Thoracic aorta (tissue), 2 donors: ENCODE results near the gene RASD2. TPM values are rescaled to one million over a fixed set of nuclear protein-coding genes. Genes with fewer than 3 reads are reported as not detected.

Experiments used
- ATAC-seq: fragments of 150-250 bp; one replicate; pipeline ENCODE4 v1.8.0; 2017; ENCODE audit warnings: low read depth; ENCODE audit not compliant: insufficient number of reproducible peaks, low FRiP score
- DNase-seq: peaks from one replicate; pipeline ENCODE4 v3.0.0-alpha.2; 2020; ENCODE audit warnings: low spot score
- H3K27ac ChIP-seq, 2 donors: fragments of 200-600 bp; sonication (generic); 1 replicate in 1 of 2; 2 replicates in 1 of 2; pipeline ENCODE4 v1.5.1; 2016; ENCODE audit warnings: mild to moderate bottlenecking in 2 of 2, moderate library complexity in 2 of 2
- H3K27me3 ChIP-seq: fragments of 200-600 bp; sonication (generic); replicated peaks from 2 replicates; pipeline ENCODE4 v1.6.0; 2016; ENCODE audit warnings: mild to moderate bottlenecking; ENCODE audit not compliant: insufficient read depth
- H3K36me3 ChIP-seq: fragments of 200-600 bp; sonication (generic); one replicate; pipeline ENCODE4 v1.5.1; 2016
- H3K4me1 ChIP-seq, 2 donors: fragments of 200-600 bp; sonication (generic); 1 replicate in 1 of 2; 2 replicates in 1 of 2; pipeline versions ENCODE4 v1.5.1 to v1.6.0; 2016; ENCODE audit warnings: low read depth in 2 of 2, mild to moderate bottlenecking in 1 of 2; ENCODE audit not compliant: control insufficient read depth in 1 of 2
- H3K4me3 ChIP-seq: fragments of 200-600 bp; sonication (generic); 2 replicates; pipeline ENCODE4 v1.5.1; 2016; ENCODE audit warnings: mild to moderate bottlenecking
- H3K9me3 ChIP-seq: fragments of 200-600 bp; sonication (generic); 2 replicates; pipeline ENCODE4 v1.5.1; 2016
- total RNA-seq, 2 donors: library from RNA; depleted of rRNA; stranded (reverse); fragments of >200 nt; gene quantifications; one replicate each; pipeline versions ENCODE4 v1.1.0 to v1.2.3, GENCODE V29; 2016
- TF ChIP-seq, protein P1 (sequence below): fragments of 200-600 bp; sonication (generic); IDR thresholded peaks from one replicate; pipeline ENCODE4 v1.5.1; 2019; ENCODE audit warnings: antibody characterized with exemption

Gene RASD2
- total RNA-seq, 2 donors from 2014 or later: 14.0 to 18.8 TPM

DNA sequence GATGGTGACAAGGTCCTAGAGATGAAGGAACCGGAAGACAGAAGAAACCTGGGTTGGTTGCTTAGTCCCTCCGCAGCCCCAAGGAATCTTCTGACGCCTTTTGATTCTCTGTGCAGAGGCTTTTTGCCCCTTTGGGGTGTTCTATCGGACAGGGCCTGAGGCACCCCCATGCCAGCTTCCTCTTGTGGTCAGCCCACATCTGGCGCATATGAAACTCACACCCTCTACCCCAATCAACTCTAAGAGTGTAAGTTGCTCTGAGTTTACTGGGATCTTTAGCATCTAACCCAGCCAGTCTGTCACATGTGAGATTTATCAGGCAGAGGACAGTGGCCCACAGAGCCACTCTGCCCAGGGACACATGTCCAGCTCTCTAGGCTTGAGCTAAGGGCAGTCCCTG, 17.4 kb downstream of the RASD2 start:
- Histone ChIP-seq H3K4me1 (no peaks in the 10 kb centered on the region), H3K36me3 (peaks cover 3% of the 10 kb centered on the region), H3K27ac (no peak overlapping the region), H3K9me3 (no peaks in the 10 kb centered on the region), H3K4me3 (no peak overlapping the region), H3K27me3 (no peaks in the 10 kb centered on the region)
- TF ChIP-seq, protein P1, sequence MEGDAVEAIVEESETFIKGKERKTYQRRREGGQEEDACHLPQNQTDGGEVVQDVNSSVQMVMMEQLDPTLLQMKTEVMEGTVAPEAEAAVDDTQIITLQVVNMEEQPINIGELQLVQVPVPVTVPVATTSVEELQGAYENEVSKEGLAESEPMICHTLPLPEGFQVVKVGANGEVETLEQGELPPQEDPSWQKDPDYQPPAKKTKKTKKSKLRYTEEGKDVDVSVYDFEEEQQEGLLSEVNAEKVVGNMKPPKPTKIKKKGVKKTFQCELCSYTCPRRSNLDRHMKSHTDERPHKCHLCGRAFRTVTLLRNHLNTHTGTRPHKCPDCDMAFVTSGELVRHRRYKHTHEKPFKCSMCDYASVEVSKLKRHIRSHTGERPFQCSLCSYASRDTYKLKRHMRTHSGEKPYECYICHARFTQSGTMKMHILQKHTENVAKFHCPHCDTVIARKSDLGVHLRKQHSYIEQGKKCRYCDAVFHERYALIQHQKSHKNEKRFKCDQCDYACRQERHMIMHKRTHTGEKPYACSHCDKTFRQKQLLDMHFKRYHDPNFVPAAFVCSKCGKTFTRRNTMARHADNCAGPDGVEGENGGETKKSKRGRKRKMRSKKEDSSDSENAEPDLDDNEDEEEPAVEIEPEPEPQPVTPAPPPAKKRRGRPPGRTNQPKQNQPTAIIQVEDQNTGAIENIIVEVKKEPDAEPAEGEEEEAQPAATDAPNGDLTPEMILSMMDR: no peak
- ATAC-seq (no peak), DNase-seq (no peak)

DNA sequence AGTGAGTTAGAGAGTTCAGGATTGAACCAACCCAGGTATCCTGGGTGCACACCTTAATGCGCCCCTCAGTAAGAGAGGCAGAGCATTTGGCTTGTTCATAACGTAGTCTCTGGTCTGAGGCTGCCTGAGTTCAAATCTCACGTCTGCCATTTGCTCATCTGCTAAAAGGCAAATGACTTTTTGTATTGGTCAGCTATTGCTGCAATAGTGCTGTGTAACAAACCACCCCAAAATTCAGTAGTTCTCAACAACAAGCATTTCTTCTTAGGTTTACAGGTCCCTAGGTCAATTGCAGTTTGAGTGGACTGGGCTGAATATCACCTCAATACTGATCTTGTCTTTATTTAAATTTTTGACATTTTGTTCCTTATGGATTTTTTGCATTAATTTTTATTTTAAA, 18.1 kb downstream of the RASD2 start:
- no peaks in the 10 kb centered on the region for H3K9me3 ChIP-seq
- no peak overlapping the region for H3K4me3 ChIP-seq
- H3K4me1 ChIP-seq: no peaks in the 10 kb centered on the region
- H3K36me3 ChIP-seq: no peaks in the 10 kb centered on the region
- DNase-seq (no peak), ATAC-seq (no peak)
- H3K27me3 ChIP-seq: no peaks in the 10 kb centered on the region
- H3K27ac ChIP-seq: no peak overlapping the region
- TF ChIP-seq, protein P1: no peak

DNA sequence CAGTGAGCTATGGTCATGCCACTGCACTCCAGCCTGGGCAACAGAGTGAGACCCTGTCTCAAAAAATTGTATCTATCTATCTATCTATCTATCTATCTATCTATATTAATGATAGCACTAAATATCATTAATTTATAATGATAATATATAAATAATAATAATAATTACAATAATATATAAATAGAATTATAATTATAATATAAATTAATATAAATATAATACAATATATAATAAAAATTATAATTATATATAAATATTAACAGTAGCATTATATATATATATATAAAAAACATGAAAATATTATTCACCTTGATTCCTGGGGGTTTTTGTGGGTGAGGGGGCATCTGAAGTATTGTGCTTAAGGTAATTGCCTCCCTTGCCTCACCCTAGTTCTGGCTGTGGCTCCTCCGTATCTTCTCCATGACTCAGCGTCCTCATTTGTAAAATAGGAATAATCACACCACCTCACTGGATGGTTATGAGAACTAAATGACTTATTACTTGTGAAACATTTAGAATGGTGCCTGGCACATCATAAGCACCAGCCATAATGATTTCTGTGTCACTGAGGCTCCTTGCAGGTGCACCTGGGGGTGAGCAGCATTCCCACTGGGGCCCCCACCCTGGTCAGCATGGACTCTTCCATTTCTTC, 18.8 kb downstream of the RASD2 start:
- no peaks in the 10 kb centered on the region for H3K9me3 ChIP-seq
- DNase-seq (no peak), ATAC-seq (no peak)
- no peaks in the 10 kb centered on the region for H3K27me3 ChIP-seq
- no peak overlapping the region for H3K4me3 ChIP-seq
- H3K36me3 ChIP-seq: no peaks in the 10 kb centered on the region
- TF ChIP-seq, protein P1: no peak
- no peaks in the 10 kb centered on the region for H3K4me1 ChIP-seq
- H3K27ac ChIP-seq: no peak overlapping the region

DNA sequence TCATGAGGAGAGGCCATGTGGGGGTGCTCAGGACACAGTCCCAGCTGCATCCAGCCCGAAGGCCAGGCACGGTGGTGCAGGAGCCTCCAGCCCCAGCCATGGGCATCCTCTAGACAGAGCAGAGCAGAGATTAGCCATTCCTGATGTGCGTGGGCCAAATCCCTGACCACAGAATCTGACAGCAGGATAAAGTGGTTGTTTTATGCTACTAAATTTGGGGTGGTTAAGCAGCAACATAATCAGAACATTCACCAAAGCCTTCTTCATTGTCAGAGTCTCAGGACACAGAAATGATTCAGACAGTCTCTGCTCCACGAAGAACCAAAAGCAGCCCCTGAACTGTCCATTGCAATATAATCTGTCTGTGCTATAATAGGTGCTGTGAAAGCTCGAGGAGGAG, 19.7 kb downstream of the RASD2 start:
- DNase-seq: no peak
- Histone ChIP-seq H3K27me3 (no peaks in the 10 kb centered on the region), H3K4me3 (no peak overlapping the region)

DNA sequence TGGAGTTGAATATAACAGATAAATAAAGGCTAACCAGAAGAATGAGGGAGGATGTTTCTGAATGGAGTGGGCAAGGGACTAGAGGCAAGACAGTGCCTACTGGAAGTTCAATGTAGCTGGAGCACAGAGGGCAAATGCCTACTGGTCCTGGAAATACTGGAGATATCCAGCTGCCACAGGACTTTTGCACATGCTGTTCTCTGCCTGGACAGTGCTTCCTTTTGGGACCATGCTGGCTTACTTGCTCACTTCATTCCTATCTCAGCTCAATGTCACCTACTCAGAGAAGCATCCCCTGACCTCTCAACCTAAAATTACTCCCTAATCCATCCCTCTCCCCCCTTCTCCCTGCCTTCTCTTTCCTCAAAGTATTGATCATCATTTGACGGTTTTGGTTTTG, 20.2 kb downstream of the RASD2 start:
- no peaks in the 10 kb centered on the region for H3K27me3 ChIP-seq
- H3K36me3 ChIP-seq: no peaks in the 10 kb centered on the region
- no peak overlapping the region for H3K27ac ChIP-seq
- ATAC-seq (no peak), DNase-seq (no peak)
- H3K4me1 ChIP-seq: no peaks in the 10 kb centered on the region
- H3K9me3 ChIP-seq: no peaks in the 10 kb centered on the region
- no peak overlapping the region for H3K4me3 ChIP-seq
- TF ChIP-seq, protein P1: no peak

More for the DNA sequence above, 19.7 kb downstream of the RASD2 start:
- H3K36me3 ChIP-seq: no peaks in the 10 kb centered on the region
- H3K27ac ChIP-seq: no peak overlapping the region
- TF ChIP-seq, protein P1: no peak
- H3K4me1 ChIP-seq: no peaks in the 10 kb centered on the region
- no peak for ATAC-seq
- H3K9me3 ChIP-seq: no peaks in the 10 kb centered on the region
